ENCODE measurements around the gene MEI1.
"Not testable (repeated sequence)": the region's sequence is repeated elsewhere in the genome, so short reads cannot be mapped to it uniquely, and the experiment has no call there.

MEI1 gene

GRCh38 chr22:41664951-41665350 lies 34.4 kb upstream of the MEI1 start:
- H3K4me3 Mint-ChIP-seq, result no peak overlapping the region
- peaks cover 40% of the 10 kb centered on the region for H3K36me3 Mint-ChIP-seq
- no peaks in the 10 kb centered on the region for H3K9me3 Mint-ChIP-seq
- peaks cover 12% of the 10 kb centered on the region for H3K4me1 Mint-ChIP-seq
- no peaks in the 10 kb centered on the region for H3K27me3 Mint-ChIP-seq
- H3K27ac Mint-ChIP-seq, result peak overlapping the region; percentile 67
- CTCF ChIA-PET, result interaction anchor here (1.0 to 2.7 kb wide), 2 partner anchors 136 to 276 kb away, joined by 3 to 17 read pairs; partner anchors contain the start of gene CCDC134
- DNase-seq, result no peak

GRCh38 chr22:41668971-41669911 lies 30.1 kb upstream of the MEI1 start:
- no peak for DNase-seq
- Mint-ChIP-seq H3K4me3 (no peak overlapping the region), H3K36me3 (peaks cover 26% of the 10 kb centered on the region), H3K4me1 (peaks cover 12% of the 10 kb centered on the region), H3K27me3 (no peaks in the 10 kb centered on the region), H3K9me3 (no peaks in the 10 kb centered on the region), H3K27ac (no peak overlapping the region)
- CTCF ChIA-PET, result no interaction called here

- not testable (repeated sequence) for DNase-seq, H3K4me1 Mint-ChIP-seq, H3K9me3 Mint-ChIP-seq, H3K4me3 Mint-ChIP-seq, H3K27me3 Mint-ChIP-seq
- Mint-ChIP-seq H3K27ac (peak overlapping the region; percentile 49), H3K36me3 (peaks cover 31% of the 10 kb centered on the region)
- CTCF ChIA-PET, result interaction anchor here (1.0 kb wide), 1 partner anchor 25 kb away, joined by 3 read pairs; no protein-coding TSS in a partner anchor
These were observed 27.2 kb upstream of the MEI1 start for GRCh38 chr22:41672096-41672495.

- DNase-seq, result no peak
- no peak overlapping the region for H3K27ac Mint-ChIP-seq
- H3K9me3 Mint-ChIP-seq, result no peaks in the 10 kb centered on the region
- CTCF ChIA-PET, result no interaction called here
- peaks cover 35% of the 10 kb centered on the region for H3K36me3 Mint-ChIP-seq
- no peak overlapping the region for H3K4me3 Mint-ChIP-seq
- H3K4me1 Mint-ChIP-seq, result no peaks in the 10 kb centered on the region
- no peaks in the 10 kb centered on the region for H3K27me3 Mint-ChIP-seq
These were observed 26.4 kb upstream of the MEI1 start for GRCh38 chr22:41672780-41673509.

- Mint-ChIP-seq H3K27ac (no peak overlapping the region), H3K36me3 (peaks cover 44% of the 10 kb centered on the region), H3K4me3 (no peak overlapping the region), H3K27me3 (no peaks in the 10 kb centered on the region), H3K9me3 (no peaks in the 10 kb centered on the region), H3K4me1 (no peaks in the 10 kb centered on the region)
- no peak for DNase-seq
- CTCF ChIA-PET, result no interaction called here
These were observed 24.4 kb upstream of the MEI1 start for GRCh38 chr22:41674846-41675340.

- H3K27ac Mint-ChIP-seq, result no peak overlapping the region
- H3K9me3 Mint-ChIP-seq, result no peaks in the 10 kb centered on the region
- no peak overlapping the region for H3K4me3 Mint-ChIP-seq
- no peaks in the 10 kb centered on the region for H3K27me3 Mint-ChIP-seq
- no peak for DNase-seq
- H3K36me3 Mint-ChIP-seq, result peaks cover 46% of the 10 kb centered on the region
- CTCF ChIA-PET, result interaction anchor here (1.4 to 2.1 kb wide), 2 partner anchors 9 to 21 kb away, joined by 3 to 7 read pairs; no protein-coding TSS in a partner anchor
- peaks cover 3% of the 10 kb centered on the region for H3K4me1 Mint-ChIP-seq
These were observed 23.2 kb upstream of the MEI1 start for GRCh38 chr22:41676134-41676533.

- CTCF ChIA-PET, result no interaction called here
- no peak for DNase-seq
- Mint-ChIP-seq H3K9me3 (no peaks in the 10 kb centered on the region), H3K27ac (peak overlapping the region; percentile 95), H3K4me1 (peaks cover 20% of the 10 kb centered on the region), H3K27me3 (no peaks in the 10 kb centered on the region), H3K36me3 (peaks cover 27% of the 10 kb centered on the region), H3K4me3 (peak overlapping the region; percentile 98)
These were observed 17.7 kb upstream of the MEI1 start for GRCh38 chr22:41681616-41682015.

GRCh38 chr22:41682033-41682807 lies 17.1 kb upstream of the MEI1 start:
- peaks cover 23% of the 10 kb centered on the region for H3K4me1 Mint-ChIP-seq
- H3K4me3 Mint-ChIP-seq, result peak overlapping the region; percentile 98
- CTCF ChIA-PET, result no interaction called here
- no peaks in the 10 kb centered on the region for H3K9me3 Mint-ChIP-seq
- peaks cover 24% of the 10 kb centered on the region for H3K36me3 Mint-ChIP-seq
- peak; percentile 90 for DNase-seq
- peak overlapping the region; percentile 95 for H3K27ac Mint-ChIP-seq
- no peaks in the 10 kb centered on the region for H3K27me3 Mint-ChIP-seq

GRCh38 chr22:41683052-41683451 lies 16.3 kb upstream of the MEI1 start:
- H3K9me3 Mint-ChIP-seq, result no peaks in the 10 kb centered on the region
- DNase-seq, result no peak
- no peaks in the 10 kb centered on the region for H3K27me3 Mint-ChIP-seq
- peak overlapping the region; percentile 95 for H3K27ac Mint-ChIP-seq
- H3K4me1 Mint-ChIP-seq, result peaks cover 31% of the 10 kb centered on the region
- H3K36me3 Mint-ChIP-seq, result peaks cover 23% of the 10 kb centered on the region
- CTCF ChIA-PET, result no interaction called here
- H3K4me3 Mint-ChIP-seq, result peak overlapping the region; percentile 98

- peak overlapping the region; percentile 95 for H3K27ac Mint-ChIP-seq
- no peaks in the 10 kb centered on the region for H3K27me3 Mint-ChIP-seq
- peaks cover 32% of the 10 kb centered on the region for H3K4me1 Mint-ChIP-seq
- H3K4me3 Mint-ChIP-seq, result no peak overlapping the region
- CTCF ChIA-PET, result no interaction called here
- H3K36me3 Mint-ChIP-seq, result peaks cover 18% of the 10 kb centered on the region
- DNase-seq, result no peak
- no peaks in the 10 kb centered on the region for H3K9me3 Mint-ChIP-seq
These were observed 15.7 kb upstream of the MEI1 start for GRCh38 chr22:41683616-41684015.

- H3K4me1 Mint-ChIP-seq, result peaks cover 36% of the 10 kb centered on the region
- DNase-seq, result no peak
- peak overlapping the region; percentile 60 for H3K27ac Mint-ChIP-seq
- peaks cover 19% of the 10 kb centered on the region for H3K36me3 Mint-ChIP-seq
- no peak overlapping the region for H3K4me3 Mint-ChIP-seq
- CTCF ChIA-PET, result no interaction called here
- H3K27me3 Mint-ChIP-seq, result no peaks in the 10 kb centered on the region
- no peaks in the 10 kb centered on the region for H3K9me3 Mint-ChIP-seq
These were observed 15.1 kb upstream of the MEI1 start for GRCh38 chr22:41684194-41684593.

GRCh38 chr22:41686890-41687289 lies 12.4 kb upstream of the MEI1 start:
- peak overlapping the region; percentile 99 for H3K27ac Mint-ChIP-seq
- CTCF ChIA-PET, result interaction anchor here (2.4 to 4.0 kb wide), 2 partner anchors 11 to 20 kb away, joined by 8 to 25 read pairs; partner anchors contain the start of gene MEI1

GRCh38 chr22:41687901-41688364 lies 11.4 kb upstream of the MEI1 start:
- peak; percentile 50 for DNase-seq

More at GRCh38 chr22:41686890-41687289, 12.4 kb upstream of the MEI1 start:
- not testable (repeated sequence) for H3K27me3 Mint-ChIP-seq, H3K9me3 Mint-ChIP-seq, DNase-seq
- Mint-ChIP-seq H3K4me1 (peaks cover 47% of the 10 kb centered on the region), H3K4me3 (peak overlapping the region; percentile 96), H3K36me3 (peaks cover 16% of the 10 kb centered on the region)

More at GRCh38 chr22:41687901-41688364, 11.4 kb upstream of the MEI1 start:
- no peaks in the 10 kb centered on the region for H3K27me3 Mint-ChIP-seq
- H3K4me1 Mint-ChIP-seq, result peaks cover 41% of the 10 kb centered on the region
- peak overlapping the region; percentile 96 for H3K4me3 Mint-ChIP-seq
- no peaks in the 10 kb centered on the region for H3K9me3 Mint-ChIP-seq
- H3K36me3 Mint-ChIP-seq, result peaks cover 12% of the 10 kb centered on the region
- CTCF ChIA-PET, result interaction anchor here (2.4 to 4.0 kb wide), 2 partner anchors 10 to 21 kb away, joined by 8 to 25 read pairs; partner anchors contain the start of gene MEI1
- H3K27ac Mint-ChIP-seq, result peak overlapping the region; percentile 99

Measured in activated naive CD4-positive, alpha-beta T cell treated with anti-CD3 and anti-CD28 coated beads, Interleukin-2, amount 10 ng/mL, durations not matched to agents 7 days and 5 days (primary cell).